ENCODE results near the gene SLC26A11.

- TF ChIP-seq CTCF (IDR thresholded peaks at IDR 0.05; ENCODE audit: insufficient read depth, low read depth, low read length) (no peak), EZH2 (IDR thresholded peaks at IDR 0.05; ENCODE audit: insufficient read depth, low read length) (no peak)
Observed at GRCh38 chr17:80182845-80183223, 37.4 kb upstream of the SLC26A11 start.
